GM21576 (cell line): Measurements from ENCODE around the gene ADRA2C.

Source experiments
- ATAC-seq: cut with Tn5 transposase; IDR thresholded peaks from one replicate; pipeline ENCODE4 v1.9.1; 2021; ENCODE audit warnings: mild to moderate bottlenecking, moderate library complexity; ENCODE audit not compliant: unreplicated experiment

The ADRA2C gene

DNA sequence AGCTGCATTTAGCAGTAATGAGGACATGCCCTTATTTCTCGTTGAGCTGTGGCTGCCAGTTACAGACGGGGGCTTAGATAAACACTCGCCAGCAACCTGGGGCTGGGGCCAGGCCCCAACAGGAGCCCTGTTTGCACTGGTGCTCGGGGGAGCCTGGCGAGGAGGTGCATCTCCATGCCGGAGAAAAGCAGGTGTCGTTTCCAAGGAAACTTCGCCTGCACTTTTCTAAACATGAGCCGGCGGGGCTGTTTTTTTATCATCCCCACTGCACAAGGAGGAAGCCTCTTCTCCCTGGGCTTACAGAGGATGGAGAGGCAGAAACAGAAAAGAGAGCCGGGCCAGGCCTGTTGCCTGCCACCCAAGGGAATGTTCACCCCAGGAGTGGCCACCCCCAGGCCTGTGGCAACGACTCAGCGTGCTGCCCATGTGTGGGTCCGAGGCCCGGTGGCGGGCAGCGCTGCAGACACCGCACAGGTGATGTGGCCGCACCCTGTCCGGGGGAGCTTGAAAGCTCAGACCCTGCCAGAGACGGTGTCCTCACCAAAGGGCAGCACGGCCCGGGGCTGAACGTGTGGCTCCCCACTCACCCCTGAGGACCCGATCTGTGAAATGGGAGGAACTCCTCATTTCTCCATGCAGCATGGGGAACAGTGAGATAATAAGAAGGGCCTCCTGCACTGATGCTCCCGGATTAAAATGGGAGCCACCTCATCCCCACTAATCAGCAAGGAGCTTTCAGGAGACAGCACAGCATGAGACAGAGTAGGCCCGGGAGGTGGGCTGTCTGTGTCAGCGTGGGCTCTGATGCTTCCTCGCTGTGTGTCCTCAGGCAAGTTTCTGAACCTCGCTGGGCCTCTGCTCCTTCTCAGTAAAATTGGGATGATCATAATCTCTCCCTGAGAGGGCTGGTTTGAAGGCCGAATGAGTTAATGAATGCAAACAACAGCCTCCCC is 33.8 kb upstream of the ADRA2C start:
- ATAC-seq = no peak

DNA sequence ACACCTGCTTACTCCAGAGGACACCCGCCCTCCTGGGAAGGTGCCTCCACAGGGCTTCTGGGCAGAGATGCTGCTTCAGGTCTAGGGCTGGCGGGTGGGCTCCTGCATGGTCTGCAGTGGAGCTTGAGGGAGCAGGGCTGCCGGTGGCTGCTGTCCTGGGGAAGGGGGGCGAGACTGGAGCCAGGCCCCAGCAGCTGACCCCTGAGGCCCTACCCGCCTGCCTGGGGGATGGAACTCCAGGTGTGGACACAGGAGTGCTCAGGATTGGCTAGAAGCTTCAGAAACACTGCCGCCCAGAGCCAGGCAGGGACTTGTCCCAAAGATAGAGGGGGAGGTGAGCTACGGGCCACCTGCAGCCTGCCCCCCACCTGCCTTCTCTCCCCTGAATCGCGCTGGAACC is 33.0 kb upstream of the ADRA2C start:
- ATAC-seq = no peak

DNA sequence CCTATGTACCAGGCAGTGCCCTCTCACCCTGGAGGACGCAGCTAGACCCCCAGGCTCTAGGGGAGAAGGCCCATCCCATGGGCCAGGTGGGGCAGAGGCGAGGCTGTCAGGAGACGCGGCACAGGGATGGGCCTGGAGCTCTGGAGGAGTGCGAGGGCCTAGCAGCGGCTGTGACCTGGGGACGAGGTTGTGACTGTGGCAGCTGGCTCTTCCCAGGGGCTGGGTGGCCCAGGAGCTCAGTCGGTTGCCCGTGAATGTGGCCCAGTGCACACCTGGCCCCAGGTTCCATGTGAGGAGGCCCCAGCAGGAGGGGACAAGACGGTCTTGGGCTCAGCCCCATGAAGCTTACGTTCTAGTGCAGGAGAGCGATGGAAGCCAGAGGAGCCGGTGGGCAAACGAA is 31.0 kb upstream of the ADRA2C start:
- no peak for ATAC-seq

DNA sequence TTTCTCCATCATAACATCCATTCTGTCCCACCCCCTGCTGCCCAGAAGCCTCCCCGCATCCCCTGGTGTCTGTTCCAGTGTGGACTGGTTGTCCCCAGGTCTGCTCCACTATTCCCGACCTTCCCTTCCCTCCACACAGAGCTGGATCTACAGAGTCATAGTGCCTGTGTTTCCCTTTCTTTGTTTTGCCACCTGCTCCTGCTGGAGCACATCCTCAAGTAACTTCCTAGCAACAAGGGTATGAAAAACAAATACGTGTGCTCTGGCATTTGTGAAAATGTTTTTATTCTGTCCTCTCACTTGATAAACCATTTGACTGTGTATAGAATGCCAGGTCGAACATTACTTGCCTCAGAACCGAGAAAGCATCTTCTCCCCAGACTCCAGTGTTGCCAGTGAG is 29.9 kb upstream of the ADRA2C start:
- no peak for ATAC-seq

DNA sequence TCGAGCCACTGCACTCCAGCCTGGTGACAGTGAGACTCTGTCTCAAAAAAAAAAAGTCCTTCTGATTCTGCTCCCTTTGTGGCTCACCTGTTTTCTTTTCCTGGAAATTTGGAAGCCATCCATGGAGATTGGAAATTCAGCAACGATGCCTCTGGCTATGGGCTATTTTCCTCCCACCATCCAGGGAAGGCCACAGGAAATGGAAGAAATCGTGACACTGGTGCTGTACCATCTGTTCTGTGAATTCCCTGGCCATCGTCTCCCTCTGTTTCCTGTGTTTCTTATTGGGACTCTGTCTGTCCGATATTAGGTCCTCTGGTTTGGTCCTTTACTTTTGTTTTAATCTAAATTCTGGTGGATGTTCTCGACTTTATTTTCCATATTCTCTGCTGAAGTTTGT is 29.4 kb upstream of the ADRA2C start:
- no peak for ATAC-seq

DNA sequence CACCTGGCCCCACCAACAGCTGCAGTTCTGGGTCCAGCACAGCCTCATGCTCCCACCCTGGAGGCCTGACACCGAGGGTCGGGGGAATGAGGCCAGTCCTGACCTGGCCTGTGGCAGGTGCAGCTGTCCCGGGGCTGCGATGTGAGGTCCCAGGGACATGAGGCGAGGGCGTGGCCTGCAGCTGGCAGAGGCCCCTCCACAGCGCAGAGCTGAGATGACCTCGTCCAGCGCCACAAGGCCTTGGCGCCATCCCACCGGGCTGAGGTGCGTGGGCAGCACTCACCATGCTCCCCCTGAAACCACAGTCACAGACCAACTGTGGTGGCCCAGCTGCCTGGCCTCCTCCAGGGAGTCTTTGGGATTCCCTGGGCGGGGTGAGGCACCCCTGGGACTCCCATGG is 26.6 kb upstream of the ADRA2C start:
- no peak for ATAC-seq

DNA sequence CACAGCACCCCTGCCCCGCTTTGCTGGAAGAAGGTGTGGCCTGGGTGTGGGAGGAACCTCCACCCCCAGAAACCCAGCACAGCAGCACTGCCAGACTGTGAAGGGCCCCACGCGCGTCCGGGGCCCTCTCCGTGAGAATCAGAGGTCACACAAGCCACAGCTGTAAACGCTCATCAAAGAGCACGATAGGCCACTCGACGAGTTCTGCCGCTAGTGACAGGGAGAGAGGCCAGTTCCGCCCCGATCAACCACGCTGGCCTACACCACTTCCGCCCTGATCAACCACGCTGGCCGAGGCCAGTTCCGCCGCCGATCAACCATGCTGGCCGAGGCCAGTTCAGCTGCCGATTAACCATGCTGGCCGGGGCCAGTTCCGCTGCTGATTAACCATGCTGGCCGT is 25.9 kb upstream of the ADRA2C start:
- no peak for ATAC-seq

DNA sequence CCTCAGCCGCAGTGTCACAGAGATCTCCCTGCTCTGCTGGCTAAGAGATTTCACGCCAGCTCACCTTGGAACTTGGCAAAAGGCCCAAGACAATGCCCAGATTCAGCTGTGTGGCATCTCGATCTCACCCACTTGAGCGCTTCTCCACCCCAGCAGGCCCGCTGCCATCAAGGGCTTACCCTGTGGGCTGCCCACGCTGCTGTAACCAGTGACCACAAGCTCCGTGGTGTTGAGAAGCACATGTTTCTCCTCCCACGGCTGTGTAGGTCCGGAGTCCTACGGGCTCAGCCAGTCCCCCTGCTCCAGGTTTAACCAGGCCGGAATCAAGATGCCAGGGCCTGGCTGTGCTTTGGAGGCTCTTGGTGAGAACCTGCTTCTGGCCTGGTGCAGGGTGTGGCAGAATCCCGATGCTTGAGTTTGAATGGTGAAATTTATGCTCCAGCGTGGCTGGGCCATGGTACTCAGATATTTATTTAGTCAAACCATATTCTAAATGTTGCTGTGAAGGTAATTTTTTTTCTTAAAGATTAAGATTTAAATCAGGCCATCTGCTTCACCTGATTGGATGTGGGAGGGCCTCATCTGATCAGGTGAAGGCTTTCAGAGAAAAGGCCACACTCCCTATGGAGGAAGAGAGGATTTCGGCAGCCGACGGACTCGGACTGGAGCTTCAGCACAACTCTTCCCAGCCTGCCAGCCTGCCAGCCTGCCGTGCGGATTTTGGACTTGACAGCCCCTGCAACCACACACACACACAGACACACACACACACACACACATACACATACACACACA is 24.8 kb upstream of the ADRA2C start:
- no peak for ATAC-seq

DNA sequence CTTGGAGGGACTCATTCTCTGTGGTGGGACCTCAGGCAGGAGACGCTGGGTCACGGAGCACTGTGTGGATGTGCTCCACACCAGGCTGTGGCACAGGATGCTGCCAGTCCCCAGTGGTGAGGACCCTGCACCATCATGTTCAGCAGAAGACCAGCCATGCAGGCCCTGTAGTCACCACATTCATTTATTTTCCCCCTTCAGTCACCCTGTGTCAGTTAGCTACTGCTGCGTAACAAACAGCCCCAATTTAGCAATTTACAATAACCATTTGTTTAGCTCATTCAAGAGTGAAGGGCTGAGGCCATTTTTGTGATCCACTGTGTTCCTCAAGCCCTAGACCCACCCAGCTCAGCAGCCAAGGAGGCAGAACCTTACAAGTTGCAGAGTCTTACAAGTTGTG is 23.6 kb upstream of the ADRA2C start:
- ATAC-seq = no peak

DNA sequence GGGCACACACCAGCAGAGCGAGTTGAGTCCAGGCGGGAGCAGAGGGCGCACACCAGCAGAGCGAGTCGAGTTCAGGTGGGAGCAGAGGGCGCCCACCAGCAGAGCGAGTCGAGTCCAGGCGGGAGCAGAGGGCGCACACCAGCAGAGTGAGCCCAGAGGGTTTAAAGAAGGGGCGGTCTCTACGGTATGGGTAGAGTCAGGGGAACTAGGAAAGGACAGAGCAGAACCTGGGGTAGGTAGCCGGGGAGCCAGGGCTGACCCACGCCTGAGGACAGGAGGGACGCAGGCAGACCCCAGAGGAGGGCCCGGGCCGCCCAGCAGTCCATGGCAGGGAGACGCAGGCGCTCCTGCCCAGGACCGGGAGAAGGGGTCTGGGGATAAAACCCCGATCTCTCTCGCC is 22.0 kb upstream of the ADRA2C start:
- no peak for ATAC-seq

DNA sequence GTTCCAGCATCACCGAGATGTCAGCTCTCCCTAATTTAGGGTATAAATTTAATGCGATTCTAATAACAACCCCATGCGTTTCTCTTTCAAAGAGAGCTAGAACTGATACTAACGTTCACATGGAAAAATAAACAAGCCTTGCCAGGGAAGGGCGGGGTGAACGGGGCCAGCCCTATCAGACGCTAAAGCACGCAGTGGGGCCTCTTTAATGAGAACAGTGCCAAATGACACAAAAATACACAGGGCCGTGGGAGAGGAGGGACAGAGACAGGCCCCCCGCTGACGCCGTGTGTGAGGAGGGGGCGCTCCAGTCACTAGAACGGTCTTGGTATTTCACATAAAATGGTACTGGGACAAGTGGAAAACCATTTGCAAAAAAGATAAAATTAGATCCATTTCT is 21.3 kb upstream of the ADRA2C start:
- ATAC-seq = no peak

DNA sequence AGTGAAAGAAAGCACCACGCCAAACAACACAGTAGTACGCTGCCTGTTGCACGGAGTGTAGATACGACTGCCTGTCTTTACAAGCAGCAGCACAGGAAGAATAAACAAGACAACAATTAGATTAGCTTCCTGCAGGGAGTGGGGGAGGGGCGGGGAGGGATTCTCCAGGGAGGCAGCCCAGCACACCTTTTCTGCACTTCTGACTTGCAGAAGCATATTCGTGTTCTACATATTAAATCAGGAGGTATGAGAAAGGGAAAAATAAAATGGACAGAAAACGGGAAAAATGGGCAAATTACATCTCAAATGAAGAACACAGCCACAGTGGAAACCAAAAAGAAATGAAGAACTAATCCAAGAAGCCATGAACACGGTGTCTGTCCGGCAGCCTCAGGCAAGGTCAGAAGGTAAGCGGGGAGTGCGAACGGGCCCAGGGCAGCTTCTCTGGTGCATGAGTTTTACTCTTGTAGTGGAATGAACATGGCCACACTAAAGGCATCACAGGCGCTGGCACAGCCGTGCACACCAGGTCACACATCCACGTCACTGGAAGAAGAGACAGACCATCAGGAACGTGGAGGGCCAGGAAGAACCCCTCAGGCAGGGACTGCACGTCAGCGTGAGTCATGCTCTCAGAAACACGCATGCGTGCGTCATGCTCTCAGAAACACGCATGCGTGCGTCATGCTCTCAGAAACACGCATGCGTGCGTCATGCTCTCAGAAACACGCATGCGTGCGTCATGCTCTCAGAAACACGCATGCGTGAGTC is 20.1 kb upstream of the ADRA2C start:
- no peak for ATAC-seq

DNA sequence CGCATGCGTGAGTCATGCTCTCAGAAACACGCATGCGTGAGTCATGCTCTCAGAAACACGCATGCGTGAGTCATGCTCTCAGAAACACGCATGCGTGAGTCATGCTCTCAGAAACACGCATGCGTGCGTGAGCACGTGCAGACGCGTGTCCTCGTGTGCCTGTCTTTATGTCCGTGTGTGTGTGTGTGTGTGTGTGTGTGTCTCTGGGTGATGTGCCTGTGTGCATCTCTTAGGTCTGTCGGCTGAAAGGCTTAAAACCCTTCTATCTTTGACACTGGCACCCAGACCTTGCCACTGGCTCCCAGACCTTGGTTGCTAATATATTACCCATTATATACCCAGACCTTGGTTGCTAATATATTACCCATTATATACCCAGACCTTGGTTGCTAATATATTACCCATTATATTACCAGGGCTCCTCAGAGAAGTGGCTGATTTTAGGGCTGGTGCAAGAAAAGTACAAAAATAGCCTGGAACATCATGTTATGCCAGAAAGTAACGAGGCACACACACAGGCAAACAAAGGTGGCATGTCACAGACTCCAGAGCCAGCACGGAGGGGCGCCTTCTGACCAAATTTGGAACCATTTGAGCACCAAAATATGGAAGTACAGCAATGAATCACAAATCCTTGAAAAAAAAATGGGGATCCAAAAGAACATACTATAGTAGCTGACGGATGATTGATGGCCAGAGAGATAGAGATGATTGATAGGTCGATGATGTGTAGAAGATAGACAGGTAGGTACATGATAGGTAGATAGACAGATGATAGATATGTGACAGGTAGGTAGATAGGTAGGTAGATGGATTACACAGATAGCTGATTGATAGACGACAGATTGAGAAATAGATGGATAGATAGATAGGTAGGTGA is 19.2 kb upstream of the ADRA2C start:
- ATAC-seq = no peak

DNA sequence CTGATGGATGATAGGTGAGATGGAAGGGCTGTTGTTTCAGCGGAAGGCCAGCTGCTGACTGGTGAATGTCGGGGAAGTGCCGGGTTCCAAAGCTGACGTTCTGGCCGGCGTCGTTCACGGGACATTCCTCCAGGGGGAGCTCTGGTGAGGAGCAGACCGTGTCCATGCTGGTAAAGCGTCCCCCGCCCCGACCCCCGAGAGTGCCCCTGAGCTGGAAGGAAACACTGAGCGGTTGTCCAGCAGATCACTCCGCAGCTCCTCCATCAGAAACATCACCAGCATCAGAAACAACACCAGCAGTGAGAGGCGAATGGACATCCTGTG is 18.6 kb upstream of the ADRA2C start:
- ATAC-seq = no peak

DNA sequence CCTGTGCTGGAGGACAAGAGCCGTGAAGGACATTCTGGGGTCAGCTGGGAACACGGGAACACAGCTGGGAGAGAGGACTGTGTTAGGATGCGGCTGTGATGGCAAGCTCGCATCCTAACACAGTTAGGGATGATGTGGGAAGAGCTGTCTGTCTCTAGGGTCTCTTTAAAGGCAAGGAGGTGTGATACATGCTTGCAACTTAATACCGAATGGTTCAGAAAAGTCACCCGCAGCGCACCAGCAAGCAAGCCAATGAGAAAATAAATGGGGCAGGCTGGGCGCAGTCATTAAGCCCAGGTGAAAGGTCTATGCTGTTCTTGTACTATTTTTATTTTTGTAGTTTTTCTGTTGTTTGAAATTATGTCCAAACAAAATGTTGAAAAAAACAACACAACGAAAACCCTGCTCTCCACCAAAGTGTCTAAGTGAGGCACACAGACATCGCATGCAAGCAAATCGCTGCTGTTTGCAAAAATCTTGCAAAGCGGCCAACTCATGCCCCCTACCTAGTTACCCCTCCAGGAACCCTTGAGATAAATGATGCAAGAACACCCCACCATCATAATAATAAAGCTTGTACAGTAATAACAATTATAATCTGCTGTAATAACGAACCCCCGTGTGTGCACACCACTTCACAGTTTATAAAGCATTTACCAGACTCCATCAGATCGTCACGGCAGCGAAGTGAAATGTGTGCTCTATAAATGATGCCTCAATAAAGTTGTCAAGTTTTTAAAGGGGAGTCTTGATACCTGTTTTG is 17.9 kb upstream of the ADRA2C start:
- ATAC-seq = no peak

DNA sequence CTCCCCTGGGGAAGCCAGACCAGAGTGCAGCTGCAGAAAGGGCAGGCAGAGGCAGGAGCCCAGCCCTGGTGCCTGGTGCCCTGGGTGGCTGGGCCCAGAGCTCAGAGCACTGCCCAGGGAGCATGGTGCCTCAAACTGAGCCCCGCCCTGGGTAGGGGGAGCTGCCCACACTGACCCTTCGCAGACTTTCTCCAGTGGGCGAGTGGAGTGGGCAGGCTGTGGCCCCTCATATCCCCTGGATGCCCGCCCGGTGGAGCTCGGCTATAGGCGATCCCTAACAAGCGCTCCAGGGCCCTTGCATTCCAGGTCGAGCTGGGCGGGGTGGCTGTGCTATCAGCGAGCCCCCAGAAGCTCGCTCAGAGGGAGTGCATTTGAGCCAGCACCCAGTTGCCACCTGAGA is 17.1 kb upstream of the ADRA2C start:
- ATAC-seq = no peak

DNA sequence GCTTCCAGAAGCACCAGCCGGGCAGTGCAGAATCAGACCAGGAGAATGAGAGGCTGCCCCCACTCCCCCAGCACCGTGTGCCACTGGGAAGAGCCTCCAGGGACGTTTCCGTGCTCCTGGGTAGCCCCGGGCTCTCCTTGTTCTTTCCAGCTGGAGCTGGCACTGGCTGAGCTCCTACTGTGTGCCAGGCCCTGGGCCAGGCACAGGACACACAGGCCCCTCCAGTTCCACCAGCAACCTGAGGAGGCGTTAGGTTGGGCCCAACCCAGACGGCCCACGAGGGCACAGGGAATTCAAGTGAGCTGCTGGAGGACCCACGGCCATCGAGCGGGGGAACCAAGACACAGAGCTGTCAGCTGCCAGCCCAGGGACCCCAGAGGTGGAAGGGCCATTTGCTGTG is 15.9 kb upstream of the ADRA2C start:
- ATAC-seq = no peak

DNA sequence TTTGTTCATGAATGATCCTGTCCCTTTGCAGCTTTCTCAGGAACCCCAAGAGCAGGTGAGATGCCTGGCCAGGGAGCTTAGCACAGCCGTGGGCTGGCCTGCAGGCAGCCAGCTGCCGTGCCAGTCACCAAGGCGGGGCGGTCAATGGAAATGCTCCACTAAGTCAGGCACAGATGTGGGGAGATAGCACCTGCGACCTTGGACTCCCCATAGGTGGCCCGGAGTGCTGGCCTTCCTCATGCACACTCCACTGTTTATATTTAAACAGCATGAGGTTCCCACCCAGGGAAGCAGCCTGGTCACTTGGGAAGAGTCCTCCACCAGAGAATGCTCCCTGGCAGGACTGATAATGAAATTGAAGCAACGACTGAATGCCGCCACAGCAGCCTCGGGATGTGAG is 14.2 kb upstream of the ADRA2C start:
- ATAC-seq = no peak

DNA sequence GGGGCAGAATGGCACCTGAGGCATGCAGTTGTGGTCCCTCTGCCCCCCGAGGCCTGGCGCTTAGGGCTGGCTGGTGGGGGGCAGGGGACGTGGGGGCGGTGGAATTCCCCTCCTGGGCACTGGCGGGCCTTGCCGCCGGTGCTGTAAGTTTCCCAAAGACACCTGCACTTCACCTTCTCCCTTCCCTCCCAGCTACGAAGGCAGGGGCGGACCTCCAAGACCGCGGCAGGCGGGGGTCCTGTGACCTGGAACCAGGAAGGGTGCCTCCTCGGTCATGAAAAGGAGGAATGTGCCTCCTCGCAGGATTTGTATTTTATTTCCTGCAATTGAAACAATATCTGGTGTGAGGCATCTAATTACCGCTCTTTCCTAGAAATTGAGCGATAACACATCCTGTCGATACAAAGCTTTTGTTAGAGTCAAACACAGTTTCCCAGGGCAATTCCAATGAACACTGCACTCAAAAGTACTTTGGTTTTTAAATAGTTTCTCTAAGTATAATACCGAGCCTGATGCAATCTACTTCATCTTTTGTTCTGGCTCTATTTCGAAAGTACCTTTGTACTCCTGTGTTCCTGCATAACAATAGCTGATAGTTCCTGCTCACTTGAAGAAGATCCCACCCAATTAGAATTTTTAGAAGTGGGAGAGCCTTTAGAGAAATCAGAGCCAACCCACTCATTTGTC is 12.3 kb upstream of the ADRA2C start:
- ATAC-seq = no peak
